Neural progenitor cell (in vitro differentiated cells): ENCODE data around the gene POLR2J2. TPM values are rescaled to one million over a fixed set of nuclear protein-coding genes. Genes with fewer than 3 reads are reported as not detected.
A peak's percentile ranks its signal among the peaks of the same experiment; 100 is the strongest.
"Not testable (repeated sequence)": the region's sequence is repeated elsewhere in the genome, so short reads cannot be mapped to it uniquely, and the experiment has no call there.

Experiments used
- DNase-seq: peaks from one replicate; pipeline ENCODE4 v3.0.0-alpha.2; 2016; ENCODE audit warnings: low spot score
- H2AFZ ChIP-seq: fragments of 200-600 bp; sonication (generic); replicated peaks from 2 replicates; pipeline ENCODE4 v1.6.1; 2016; ENCODE audit warnings: antibody characterized with exemption
- H3F3A ChIP-seq: fragments of 200-600 bp; sonication (generic); 2 replicates; pipeline ENCODE4 v1.6.1; 2016; ENCODE audit warnings: antibody characterized with exemption, low read depth
- H3K27ac ChIP-seq: fragments of 200-600 bp; sonication (generic); 2 replicates; pipeline ENCODE4 v1.5.1; 2016; ENCODE audit warnings: mild to moderate bottlenecking
- H3K27me3 ChIP-seq: fragments of 200-600 bp; sonication (generic); 2 replicates; pipeline ENCODE4 v1.6.1; 2016; ENCODE audit warnings: mild to moderate bottlenecking, moderate library complexity
- H3K36me3 ChIP-seq: fragments of 200-600 bp; sonication (generic); 2 replicates; pipeline ENCODE4 v1.5.1; 2016
- H3K4me1 ChIP-seq: fragments of 200-600 bp; sonication (generic); 2 replicates; pipeline ENCODE4 v1.6.1; 2016; ENCODE audit warnings: mixed run types
- H3K4me2 ChIP-seq: fragments of 200-600 bp; sonication (generic); 2 replicates; pipeline ENCODE4 v1.6.1; 2016
- H3K4me3 ChIP-seq: fragments of 200-600 bp; sonication (generic); 2 replicates; pipeline ENCODE4 v1.5.1; 2016
- H3K79me2 ChIP-seq: fragments of 200-600 bp; sonication (generic); 2 replicates; pipeline ENCODE4 v1.6.1; 2016; ENCODE audit warnings: low read depth
- H3K9ac ChIP-seq: fragments of 200-600 bp; sonication (generic); 2 replicates; pipeline ENCODE4 v1.6.1; 2016
- H3K9me3 ChIP-seq: fragments of 200-600 bp; sonication (generic); 2 replicates; pipeline ENCODE4 v1.5.1; 2016; ENCODE audit warnings: low read depth
- H4K20me1 ChIP-seq: fragments of 200-600 bp; sonication (generic); 2 replicates; pipeline ENCODE4 v1.6.1; 2016; ENCODE audit warnings: low read depth
- H3K27ac Mint-ChIP-seq: 3 replicates; pipeline ENCODE4 v1.8.0; 2021; ENCODE audit warnings: mixed read lengths
- H3K27me3 Mint-ChIP-seq: 2 replicates; pipeline ENCODE4 v1.8.0; 2022; ENCODE audit warnings: low read depth, mild to moderate bottlenecking, inconsistent platforms, moderate library complexity, mixed read lengths; ENCODE audit not compliant: insufficient read depth
- H3K36me3 Mint-ChIP-seq: 3 replicates; pipeline ENCODE4 v1.8.0; 2021; ENCODE audit warnings: mixed read lengths
- H3K4me1 Mint-ChIP-seq: 3 replicates; pipeline ENCODE4 v1.8.0; 2021; ENCODE audit warnings: mixed read lengths
- H3K4me3 Mint-ChIP-seq: 3 replicates; pipeline ENCODE4 v1.8.0; 2021; ENCODE audit warnings: mild to moderate bottlenecking, moderate library complexity, mixed read lengths
- H3K9me3 Mint-ChIP-seq: 3 replicates; pipeline ENCODE4 v1.8.0; 2020; ENCODE audit warnings: mixed read lengths
- total RNA-seq: library from RNA; depleted of rRNA; stranded (reverse); fragments of >200 nt; gene quantifications from 2 replicates; pipeline ENCODE4 v1.2.3, GENCODE V29; 2015; ENCODE audit warnings: low replicate concordance

The POLR2J2 gene
- total RNA-seq, 1 donor from 2014 or later: 1.7 TPM

- not testable (repeated sequence) for DNase-seq, H2AFZ ChIP-seq, H3K9me3 Mint-ChIP-seq
Observed at GRCh38 chr7:102649924-102650323, 21.5 kb downstream of the POLR2J2 start, which contains the start of gene SPDYE2B. Gene SPDYE2B, plus strand, starts transcription at chr7:102650319. Its CDS starts 2,030 bp downstream, at chr7:102652349.

GRCh38 chr7:102647813-102648212 is 23.6 kb downstream of the POLR2J2 start:
- not testable (repeated sequence) for H3K4me1 ChIP-seq, H3K9me3 Mint-ChIP-seq, H3K9ac ChIP-seq, H3K36me3 ChIP-seq, H3K36me3 Mint-ChIP-seq, DNase-seq, H3K4me3 Mint-ChIP-seq, H4K20me1 ChIP-seq, H3K27ac Mint-ChIP-seq, H3K4me2 ChIP-seq, H3K79me2 ChIP-seq, H3K4me3 ChIP-seq, H3F3A ChIP-seq, H3K27ac ChIP-seq, H2AFZ ChIP-seq, H3K27me3 Mint-ChIP-seq, H3K27me3 ChIP-seq, H3K9me3 ChIP-seq, H3K4me1 Mint-ChIP-seq

More at GRCh38 chr7:102649924-102650323, 21.5 kb downstream of the POLR2J2 start, which contains the start of gene SPDYE2B:
- H3K27ac Mint-ChIP-seq, H3K4me3 ChIP-seq, H3F3A ChIP-seq, H3K4me1 Mint-ChIP-seq, H3K4me2 ChIP-seq, H3K79me2 ChIP-seq, H4K20me1 ChIP-seq, H3K9ac ChIP-seq, H3K36me3 ChIP-seq, H3K27me3 Mint-ChIP-seq, H3K36me3 Mint-ChIP-seq, H3K4me3 Mint-ChIP-seq, H3K9me3 ChIP-seq, H3K4me1 ChIP-seq, H3K27me3 ChIP-seq, H3K27ac ChIP-seq: not testable (repeated sequence)

GRCh38 chr7:102643404-102643803 is 28.1 kb downstream of the POLR2J2 start:
- not testable (repeated sequence) for H3K4me1 Mint-ChIP-seq, H3K4me1 ChIP-seq, H3K9ac ChIP-seq, H3K4me3 Mint-ChIP-seq, H4K20me1 ChIP-seq, DNase-seq, H3K4me3 ChIP-seq, H3K27me3 Mint-ChIP-seq, H3K36me3 Mint-ChIP-seq, H3K9me3 Mint-ChIP-seq, H3K79me2 ChIP-seq, H3K27ac ChIP-seq, H3K36me3 ChIP-seq, H3K4me2 ChIP-seq, H3K27ac Mint-ChIP-seq, H3K9me3 ChIP-seq, H3F3A ChIP-seq, H2AFZ ChIP-seq, H3K27me3 ChIP-seq

- H3K4me1 ChIP-seq, H3K4me3 Mint-ChIP-seq, H3K4me1 Mint-ChIP-seq, H3K27me3 Mint-ChIP-seq, H3K36me3 ChIP-seq, H3K9me3 Mint-ChIP-seq, H3K27ac Mint-ChIP-seq, H3K27me3 ChIP-seq, H3F3A ChIP-seq, H2AFZ ChIP-seq, H3K27ac ChIP-seq, H3K9me3 ChIP-seq, H4K20me1 ChIP-seq, DNase-seq, H3K4me3 ChIP-seq, H3K9ac ChIP-seq, H3K79me2 ChIP-seq, H3K36me3 Mint-ChIP-seq, H3K4me2 ChIP-seq: not testable (repeated sequence)
Observed at GRCh38 chr7:102642691-102643090, 28.8 kb downstream of the POLR2J2 start, which contains the start of gene UPK3BL1. Gene UPK3BL1, minus strand, starts transcription at chr7:102642791. Its CDS starts 50 bp downstream, at chr7:102642741.

- not testable (repeated sequence) for H3K4me3 Mint-ChIP-seq, H3K9ac ChIP-seq, H3K27ac Mint-ChIP-seq, H3K36me3 Mint-ChIP-seq, H3K4me1 Mint-ChIP-seq, H3K4me1 ChIP-seq, H3F3A ChIP-seq, H3K4me3 ChIP-seq, H4K20me1 ChIP-seq, H3K4me2 ChIP-seq, H3K36me3 ChIP-seq, H3K27ac ChIP-seq, H3K27me3 ChIP-seq, H2AFZ ChIP-seq, H3K79me2 ChIP-seq, H3K27me3 Mint-ChIP-seq, H3K9me3 ChIP-seq, H3K9me3 Mint-ChIP-seq
- DNase-seq: peak; percentile 1
Observed at GRCh38 chr7:102638848-102639247, 32.6 kb downstream of the POLR2J2 start.

GRCh38 chr7:102636956-102637355 is 34.5 kb downstream of the POLR2J2 start:
- H3K4me2 ChIP-seq, H3K4me1 ChIP-seq, H3K27ac ChIP-seq, H3K9me3 Mint-ChIP-seq, H3K36me3 ChIP-seq, H3K4me1 Mint-ChIP-seq, DNase-seq, H3K9ac ChIP-seq, H3K4me3 ChIP-seq, H3K27ac Mint-ChIP-seq, H3K36me3 Mint-ChIP-seq, H3K27me3 ChIP-seq, H3K79me2 ChIP-seq, H2AFZ ChIP-seq, H3K9me3 ChIP-seq, H3F3A ChIP-seq, H4K20me1 ChIP-seq, H3K4me3 Mint-ChIP-seq, H3K27me3 Mint-ChIP-seq: not testable (repeated sequence)

- not testable (repeated sequence) for H3K36me3 Mint-ChIP-seq
Observed at GRCh38 chr7:102635354-102635753, 36.1 kb downstream of the POLR2J2 start.

GRCh38 chr7:102634299-102634698 is 37.2 kb downstream of the POLR2J2 start:
- H3K4me3 Mint-ChIP-seq, H3F3A ChIP-seq, DNase-seq, H3K4me3 ChIP-seq, H3K36me3 Mint-ChIP-seq, H3K79me2 ChIP-seq, H3K36me3 ChIP-seq, H3K4me2 ChIP-seq, H3K27me3 Mint-ChIP-seq, H3K9me3 ChIP-seq, H4K20me1 ChIP-seq, H3K9ac ChIP-seq, H3K27ac ChIP-seq, H3K4me1 ChIP-seq, H3K4me1 Mint-ChIP-seq, H3K9me3 Mint-ChIP-seq, H2AFZ ChIP-seq, H3K27ac Mint-ChIP-seq, H3K27me3 ChIP-seq: not testable (repeated sequence)

More at GRCh38 chr7:102635354-102635753, 36.1 kb downstream of the POLR2J2 start:
- not testable (repeated sequence) for H3K9me3 ChIP-seq, H2AFZ ChIP-seq, H3K36me3 ChIP-seq, H3K27ac Mint-ChIP-seq, H3K4me3 ChIP-seq, H3K27me3 Mint-ChIP-seq, H3K79me2 ChIP-seq, H4K20me1 ChIP-seq, H3K4me3 Mint-ChIP-seq, DNase-seq, H3K9ac ChIP-seq, H3K4me2 ChIP-seq, H3K27me3 ChIP-seq, H3F3A ChIP-seq, H3K27ac ChIP-seq, H3K9me3 Mint-ChIP-seq, H3K4me1 ChIP-seq, H3K4me1 Mint-ChIP-seq
